ENCODE data around the gene DUSP3.

DUSP3 gene

GRCh38 chr17:43718544-43718943, 60.2 kb downstream of the DUSP3 start:
- TF ChIP-seq EP300 (IDR thresholded peaks at IDR 0.05; ENCODE audit: borderline replicate concordance) (no peak), TCF12 (IDR thresholded peaks at IDR 0.05; ENCODE audit: low read depth) (no peak), CREB1 (IDR thresholded peaks at IDR 0.05; ENCODE audit: low read depth) (no peak), CEBPB (IDR thresholded peaks at IDR 0.05) (no peak), EGR1 (IDR thresholded peaks at IDR 0.05) (no peak), FOXM1 (IDR thresholded peaks at IDR 0.05; ENCODE audit: borderline replicate concordance, low read depth) (no peak), NFIC (IDR thresholded peaks at IDR 0.05) (no peak), RAD21 (IDR thresholded peaks at IDR 0.05; ENCODE audit: low read depth) (no peak), ZBTB7A (IDR thresholded peaks at IDR 0.05; ENCODE audit: low read depth) (no peak), MAX (IDR thresholded peaks at IDR 0.05) (no peak), YY1 (IDR thresholded peaks at IDR 0.05; ENCODE audit: low read depth) (no peak), TEAD4 (IDR thresholded peaks at IDR 0.05) (no peak), TAF1 (IDR thresholded peaks at IDR 0.05; ENCODE audit: low read depth) (no peak)

- TF ChIP-seq EGR1 (IDR thresholded peaks at IDR 0.05), result no peak
- TF ChIP-seq TCF12 (IDR thresholded peaks at IDR 0.05; ENCODE audit: low read depth), result no peak
- TF ChIP-seq ZBTB7A (IDR thresholded peaks at IDR 0.05; ENCODE audit: low read depth), result no peak
- TF ChIP-seq FOXM1 (IDR thresholded peaks at IDR 0.05; ENCODE audit: borderline replicate concordance, low read depth), result no peak
- no peak for TF ChIP-seq MAX (IDR thresholded peaks at IDR 0.05)
- TF ChIP-seq RAD21 (IDR thresholded peaks at IDR 0.05; ENCODE audit: low read depth), result no peak
- TF ChIP-seq YY1 (IDR thresholded peaks at IDR 0.05; ENCODE audit: low read depth), result no peak
- no peak for TF ChIP-seq REST (IDR thresholded peaks at IDR 0.05; ENCODE audit: low read depth)
- TF ChIP-seq TEAD4 (IDR thresholded peaks at IDR 0.05), result no peak
- no peak for TF ChIP-seq CREB1 (IDR thresholded peaks at IDR 0.05; ENCODE audit: low read depth)
- no peak for TF ChIP-seq USF1 (IDR thresholded peaks at IDR 0.05)
- TF ChIP-seq EP300 (IDR thresholded peaks at IDR 0.05; ENCODE audit: borderline replicate concordance), result no peak
Observed at GRCh38 chr17:43717913-43718312, 60.9 kb downstream of the DUSP3 start.
